HG03457 (cell line): ENCODE data around the gene ADARB2.

ENCODE experiments used
- ATAC-seq: cut with Tn5 transposase; IDR thresholded peaks from one replicate; pipeline ENCODE4 v1.9.1; 2021; ENCODE audit warnings: moderate number of reproducible peaks; ENCODE audit not compliant: unreplicated experiment

Gene ADARB2

GRCh38 chr10:1378473-1378872 lies 358.9 kb downstream of the ADARB2 start:
- ATAC-seq = no peak

- no peak for ATAC-seq
These were observed 359.5 kb downstream of the ADARB2 start for GRCh38 chr10:1377740-1378397.

GRCh38 chr10:1377231-1377630 lies 360.1 kb downstream of the ADARB2 start:
- ATAC-seq = no peak

- ATAC-seq = no peak
These were observed 360.9 kb downstream of the ADARB2 start for GRCh38 chr10:1376384-1376945.

GRCh38 chr10:1375346-1376170 lies 361.8 kb downstream of the ADARB2 start:
- no peak for ATAC-seq

- ATAC-seq = no peak
These were observed 362.6 kb downstream of the ADARB2 start for GRCh38 chr10:1374511-1375345.

GRCh38 chr10:1373287-1373686 lies 364.0 kb downstream of the ADARB2 start:
- ATAC-seq = no peak

GRCh38 chr10:1372212-1372611 lies 365.1 kb downstream of the ADARB2 start:
- no peak for ATAC-seq

- ATAC-seq = no peak
These were observed 367.0 kb downstream of the ADARB2 start for GRCh38 chr10:1370298-1370697.

GRCh38 chr10:1369665-1370064 lies 367.7 kb downstream of the ADARB2 start:
- no peak for ATAC-seq

- ATAC-seq = no peak
These were observed 368.1 kb downstream of the ADARB2 start for GRCh38 chr10:1369197-1369596.

- no peak for ATAC-seq
These were observed 368.5 kb downstream of the ADARB2 start for GRCh38 chr10:1368842-1369171.

GRCh38 chr10:1367938-1368841 lies 369.1 kb downstream of the ADARB2 start:
- ATAC-seq = no peak

GRCh38 chr10:1366811-1367425 lies 370.4 kb downstream of the ADARB2 start:
- no peak for ATAC-seq

GRCh38 chr10:1366322-1366691 lies 371.0 kb downstream of the ADARB2 start:
- ATAC-seq = no peak

GRCh38 chr10:1365540-1366321 lies 371.6 kb downstream of the ADARB2 start:
- ATAC-seq = no peak

GRCh38 chr10:1364151-1364910 lies 373.0 kb downstream of the ADARB2 start:
- no peak for ATAC-seq

GRCh38 chr10:1363446-1364121 lies 373.7 kb downstream of the ADARB2 start:
- no peak for ATAC-seq
